ENCODE measurements around the gene C22orf15.

C22orf15 gene

DNA sequence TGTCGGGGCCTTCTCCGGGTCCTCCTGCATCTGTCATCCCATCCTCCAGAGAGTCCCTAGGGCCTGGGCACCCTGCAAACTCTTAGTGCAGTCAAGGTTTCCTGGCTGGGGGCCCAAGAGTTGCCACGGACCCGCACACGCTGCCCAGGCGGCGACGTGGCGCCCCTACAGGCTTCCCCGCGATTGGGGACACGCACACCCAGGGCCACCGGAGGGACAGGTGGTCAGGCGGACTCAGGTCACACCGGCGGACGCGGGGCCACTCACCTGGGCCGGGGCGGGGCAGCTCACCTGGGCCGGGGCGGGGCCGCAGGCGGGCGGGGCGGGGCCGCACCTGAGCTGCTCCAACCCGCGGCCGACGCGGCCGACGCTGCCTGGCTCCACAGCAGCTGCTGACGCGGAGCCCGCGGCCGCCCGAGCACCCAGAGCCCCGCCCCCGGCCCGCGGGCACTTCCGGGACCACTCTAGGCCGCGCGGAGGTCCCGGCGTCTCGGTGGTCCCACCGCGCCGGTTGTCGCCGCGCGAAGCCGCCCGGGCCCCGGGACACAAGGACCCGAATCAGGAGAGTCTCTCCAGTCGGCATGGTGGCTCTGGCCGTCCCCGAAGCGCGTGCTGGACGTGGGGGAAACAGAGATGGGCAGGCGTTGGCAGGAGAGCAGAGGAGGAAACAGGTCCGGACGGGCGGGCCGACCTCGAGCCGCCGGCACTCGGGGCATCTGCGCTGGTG lies 11.9 kb upstream of the C22orf15 start, which contains the start of gene ZNF70:
Gene ZNF70 (minus strand): TSS at position 399 of the 727 bp plus-strand sequence. CDS start 5,972 bp downstream, outside the sequence.
- peak; percentile 59 to 76 (median 60) for DNase-seq (ENCODE audit: low read depth in 3 of 3)

DNA sequence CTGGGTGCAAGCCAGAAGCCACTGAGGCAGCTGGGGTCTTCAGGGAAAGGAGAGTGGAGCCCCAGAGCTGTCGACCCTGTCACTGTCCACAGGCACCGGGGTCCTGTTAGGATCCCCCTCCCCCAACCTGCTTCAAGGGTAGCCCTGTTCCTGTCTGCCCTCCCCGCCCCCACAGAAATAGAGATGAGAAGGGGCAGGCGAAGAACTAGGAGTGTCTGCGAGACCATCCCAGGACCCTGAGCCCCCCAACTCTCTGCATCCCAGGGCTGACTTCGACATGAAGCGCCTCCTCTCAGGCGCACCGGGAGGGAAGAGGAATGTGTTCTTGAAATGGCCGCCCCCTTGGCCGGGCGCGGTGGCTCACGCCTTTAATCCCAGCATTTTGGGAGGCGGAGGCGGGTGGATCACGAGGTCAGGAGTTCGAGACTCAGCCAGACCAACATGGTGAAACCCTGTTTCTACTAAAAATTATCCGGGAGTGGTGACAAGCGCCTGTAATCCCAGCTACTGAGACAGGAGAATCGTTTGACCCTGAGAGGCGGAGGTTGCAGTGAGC lies 11.3 kb upstream of the C22orf15 start:
- no peak for DNase-seq (ENCODE audit: low read depth in 3 of 3)

DNA sequence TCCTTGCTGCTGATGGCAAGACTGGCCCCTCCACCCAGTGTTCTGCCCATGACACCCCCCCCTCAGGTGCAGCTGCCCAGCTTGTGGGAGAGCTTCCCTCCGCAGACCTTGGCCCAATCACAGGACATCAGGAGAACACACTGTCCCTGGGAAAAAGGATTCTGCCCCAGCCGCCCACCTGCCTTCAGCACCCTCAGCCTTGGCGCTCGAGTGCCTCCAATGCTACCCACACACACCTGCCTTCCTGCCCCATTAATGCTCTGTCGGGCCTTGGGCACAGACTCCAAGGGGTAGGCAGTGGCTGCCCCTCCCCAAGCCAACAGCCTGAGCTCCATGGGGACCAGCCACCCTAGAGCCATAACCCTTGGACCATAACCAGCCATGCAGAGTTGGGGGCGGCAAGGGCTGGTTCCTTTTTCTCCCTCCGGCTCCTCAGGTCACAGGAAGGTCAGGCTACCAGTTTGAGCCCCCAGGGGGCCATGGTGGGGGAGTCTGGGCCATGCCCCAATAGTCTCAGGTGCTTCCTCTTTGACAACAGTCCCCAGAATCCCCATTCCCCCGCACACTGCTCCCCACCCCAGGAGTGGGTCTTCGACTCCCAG lies 10.6 kb upstream of the C22orf15 start:
- DNase-seq (ENCODE audit: low read depth in 3 of 3), result no peak

DNA sequence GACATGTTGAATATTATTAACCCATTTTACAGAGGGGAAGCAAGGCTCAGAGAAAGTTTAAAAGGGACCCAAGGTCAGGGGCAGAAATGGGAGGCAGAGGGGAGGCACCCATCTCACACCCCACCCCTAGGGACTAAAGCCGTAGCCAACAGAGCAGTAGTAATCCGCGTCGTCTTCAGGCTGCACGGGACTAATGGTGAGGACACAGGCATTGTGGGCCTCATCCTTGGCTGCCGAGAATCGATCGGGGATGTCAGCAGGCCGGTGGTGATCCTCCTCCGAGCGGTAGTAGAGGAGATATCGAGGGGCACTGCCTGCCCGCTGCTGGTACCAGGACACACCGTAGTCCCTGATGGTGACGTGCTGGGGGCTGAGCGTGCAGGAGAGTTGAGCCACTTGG lies 10.0 kb upstream of the C22orf15 start:
- DNase-seq (ENCODE audit: low read depth in 3 of 3), result no peak

DNA sequence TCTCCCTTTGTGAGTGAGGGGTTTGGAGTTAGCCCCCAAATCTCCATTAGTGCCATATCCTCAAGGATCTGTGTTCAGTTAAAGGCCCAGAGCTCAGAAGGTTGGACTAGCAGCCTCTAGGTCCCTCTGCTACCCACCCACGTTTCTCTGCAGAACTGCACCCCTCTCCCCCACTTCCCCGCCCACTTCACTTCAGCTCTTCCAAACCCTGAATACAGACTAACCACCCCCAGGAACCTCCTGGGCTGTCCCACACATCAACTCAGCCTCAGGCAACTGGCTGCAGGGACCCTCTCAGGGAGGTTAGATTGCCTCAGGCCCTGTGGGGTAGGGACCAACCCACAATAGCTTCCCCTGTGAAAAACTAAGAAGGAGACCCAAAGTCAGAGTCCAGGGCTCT lies 9.4 kb upstream of the C22orf15 start:
- no peak for DNase-seq (ENCODE audit: low read depth in 3 of 3)

DNA sequence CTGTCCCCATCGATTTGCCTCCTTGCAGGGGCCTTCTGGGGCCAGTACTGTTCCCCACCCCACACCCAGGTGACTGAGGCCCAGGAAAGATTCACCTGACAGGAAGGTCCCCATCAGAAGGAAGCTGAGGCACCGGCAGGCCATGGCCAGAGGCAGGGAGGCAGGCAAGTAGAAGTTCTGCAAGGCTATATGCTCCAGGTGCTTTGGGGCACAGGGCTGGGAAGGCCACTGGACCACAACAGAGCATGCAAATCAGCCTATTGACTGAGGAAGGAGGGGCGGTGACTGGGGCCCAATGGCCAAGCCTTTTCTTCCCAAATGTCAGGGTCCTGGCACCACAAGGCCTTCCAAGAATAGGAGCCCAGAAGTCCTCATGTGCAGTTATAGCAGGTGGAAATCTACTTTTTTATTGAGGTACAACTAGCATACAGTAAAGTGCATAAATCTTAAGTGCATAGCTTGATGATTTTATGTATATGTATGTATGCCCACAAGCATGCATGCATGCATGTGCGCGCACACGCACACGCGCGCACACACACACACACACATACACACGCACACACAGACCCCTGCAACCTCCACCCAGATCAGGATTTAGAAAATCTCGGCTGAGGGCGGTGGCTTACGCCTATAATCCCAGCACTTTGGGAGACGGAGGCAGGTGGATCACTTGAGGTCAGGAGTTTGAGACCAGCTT lies 8.4 kb upstream of the C22orf15 start, which contains the start of gene VPREB3:
Gene VPREB3 (minus strand): TSS at position 206 of the 700 bp plus-strand sequence. CDS start 62 bp downstream, at position 144.
- no peak for DNase-seq (ENCODE audit: low read depth in 3 of 3)

DNA sequence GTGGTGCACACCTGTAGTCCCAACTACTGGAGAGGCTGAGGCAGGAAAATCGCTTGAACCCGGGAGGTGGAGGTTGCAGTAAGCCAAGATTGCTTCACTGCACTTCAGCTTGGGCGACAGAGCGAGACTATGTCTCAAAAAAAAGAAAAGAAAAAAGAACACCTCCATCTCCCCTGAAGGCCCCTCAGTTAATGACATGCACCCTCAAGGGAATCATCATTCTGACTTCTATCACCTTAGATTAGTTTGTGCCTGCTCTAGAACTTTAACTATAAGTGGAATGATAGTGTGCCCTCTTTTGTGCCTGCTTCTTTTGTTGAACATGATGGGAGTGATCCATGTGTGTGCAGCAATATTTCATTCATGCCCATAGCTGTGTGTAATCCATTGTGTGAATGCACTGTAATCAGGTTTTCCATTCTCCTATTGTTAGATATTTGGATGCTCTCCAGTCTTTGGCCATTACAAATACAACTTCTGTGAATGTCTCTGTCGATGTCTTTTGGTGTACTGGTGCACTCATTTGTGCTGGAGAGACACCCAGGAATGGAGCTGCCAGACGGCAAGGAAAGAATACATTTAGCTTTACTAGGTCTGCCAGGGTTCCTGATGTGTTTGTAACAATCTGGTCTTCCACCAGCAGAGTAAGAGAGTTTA lies 7.7 kb upstream of the C22orf15 start:
- DNase-seq (ENCODE audit: low read depth in 3 of 3), result no peak

DNA sequence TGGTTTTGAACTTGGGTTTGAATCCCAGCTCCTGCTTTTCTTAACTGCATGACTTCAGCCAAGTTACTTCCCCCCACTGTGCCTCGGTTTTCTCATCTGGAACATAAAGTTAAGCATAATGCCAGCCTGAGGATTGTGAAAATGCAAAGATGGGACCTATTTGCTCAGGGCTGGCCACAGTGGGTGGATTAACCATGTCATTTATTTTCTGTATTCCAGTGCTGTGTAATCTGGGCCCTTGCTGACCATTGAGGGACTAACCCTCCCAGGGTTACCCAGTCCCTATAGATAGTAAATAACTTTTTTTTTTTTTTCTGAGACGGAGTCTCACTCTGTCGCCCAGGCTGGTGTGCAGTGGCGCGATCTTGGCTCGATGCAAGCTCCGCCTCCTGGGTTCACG lies 7.1 kb upstream of the C22orf15 start:
- no peak for DNase-seq (ENCODE audit: low read depth in 3 of 3)

DNA sequence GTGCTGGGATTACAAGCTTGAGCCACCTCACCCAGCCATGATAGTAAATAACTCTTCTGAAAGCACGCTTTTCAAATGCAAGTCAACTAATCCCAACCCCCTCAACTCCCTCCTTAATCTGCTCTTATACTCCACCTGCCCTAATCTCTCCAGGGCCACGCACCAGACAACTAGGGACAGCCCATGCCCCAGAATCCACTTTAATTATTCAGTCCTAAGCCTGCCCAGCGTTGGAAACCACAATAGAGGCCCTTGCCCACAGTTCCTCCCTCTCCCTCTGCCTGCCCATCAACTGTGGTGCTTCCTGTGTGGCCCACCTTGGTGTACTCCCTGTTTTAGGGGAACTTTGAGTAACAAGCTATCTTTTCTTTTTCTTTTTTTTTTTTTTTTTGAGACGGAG lies 5.9 kb upstream of the C22orf15 start:
- no peak for DNase-seq (ENCODE audit: low read depth in 3 of 3)

DNA sequence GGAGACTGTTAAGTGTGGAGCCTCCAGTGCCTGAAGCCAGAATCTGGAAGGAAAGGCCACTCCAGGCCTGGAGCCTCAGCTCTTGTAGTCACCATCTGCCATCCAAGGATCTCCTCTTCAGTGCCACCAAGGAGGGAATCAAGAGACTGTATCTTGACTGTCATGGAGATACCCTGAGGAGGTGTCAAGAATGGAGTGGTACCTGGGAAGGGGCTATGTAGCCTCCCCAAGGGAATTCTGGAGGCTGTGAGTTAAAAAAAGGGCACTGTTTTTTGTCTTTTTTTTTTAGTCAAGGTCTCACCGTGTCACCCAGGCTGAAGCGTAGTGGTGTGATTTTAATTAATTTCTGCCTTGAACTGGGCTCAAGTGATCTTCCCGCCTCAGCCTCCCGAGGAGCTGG lies 3.2 kb upstream of the C22orf15 start:
- DNase-seq (ENCODE audit: low read depth in 3 of 3), result no peak

DNA sequence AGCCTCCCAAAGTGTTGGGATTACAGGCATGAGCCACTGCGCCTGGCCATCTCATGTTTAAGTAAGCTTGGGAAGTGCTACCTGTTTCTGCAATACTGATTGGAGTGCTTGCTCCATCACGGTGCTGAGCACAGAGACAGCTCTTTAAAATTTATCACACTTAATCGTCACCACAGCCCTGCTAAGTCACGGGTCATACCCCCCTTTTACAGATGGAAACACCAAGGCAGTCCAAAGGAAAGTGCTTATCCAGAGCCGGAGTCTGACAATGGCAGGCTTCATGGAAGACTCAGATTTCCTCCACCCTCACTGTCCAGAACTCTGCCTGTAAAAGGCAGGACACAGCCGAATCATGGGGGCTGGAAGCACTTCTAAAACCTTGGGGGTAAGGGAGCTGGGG lies 2.7 kb upstream of the C22orf15 start:
- DNase-seq (ENCODE audit: low read depth in 3 of 3), result no peak

DNA sequence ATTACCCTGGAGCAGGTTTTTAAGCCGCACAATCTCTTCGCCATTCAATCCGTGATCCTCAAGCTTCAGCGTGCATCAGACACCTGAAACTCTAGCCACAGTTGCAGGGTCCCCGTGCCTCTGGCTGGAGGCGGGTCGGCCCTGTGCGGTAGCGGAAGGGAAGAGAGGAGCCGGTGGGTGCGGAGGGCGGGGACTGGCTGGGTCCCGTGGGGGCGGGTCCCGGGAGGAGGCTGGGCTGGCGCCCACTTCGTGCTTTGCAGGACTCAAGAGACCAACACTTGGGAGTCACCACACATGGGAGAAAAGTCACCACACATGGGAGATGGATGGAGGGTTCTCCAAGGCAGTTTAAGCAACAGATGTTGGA lies 772 bp downstream of the C22orf15 start:
- peak in 1 of 3 donors; percentile 54 for DNase-seq (ENCODE audit: low read depth in 3 of 3)

DNA sequence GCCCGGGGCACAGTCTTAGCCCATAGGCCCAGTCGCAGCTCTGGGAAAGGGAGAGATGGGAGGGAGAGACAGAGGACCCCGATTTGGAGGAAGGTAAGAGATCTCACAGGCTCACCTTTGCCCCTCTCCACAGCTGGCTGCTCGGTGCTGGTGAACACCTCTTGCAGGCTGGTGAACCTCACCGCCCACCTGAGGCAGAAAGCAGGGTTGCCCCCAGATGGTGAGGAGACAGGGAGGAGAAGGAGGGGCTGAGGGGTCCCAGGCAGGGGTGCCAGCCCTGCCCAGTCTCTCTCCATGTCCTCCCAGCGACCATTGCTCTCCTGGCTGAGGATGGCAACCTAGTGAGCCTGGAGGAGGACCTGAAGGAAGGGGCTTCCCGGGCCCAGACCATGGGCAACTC lies 1.2 kb downstream of the C22orf15 start:
- no peak for DNase-seq (ENCODE audit: low read depth in 3 of 3)

DNA sequence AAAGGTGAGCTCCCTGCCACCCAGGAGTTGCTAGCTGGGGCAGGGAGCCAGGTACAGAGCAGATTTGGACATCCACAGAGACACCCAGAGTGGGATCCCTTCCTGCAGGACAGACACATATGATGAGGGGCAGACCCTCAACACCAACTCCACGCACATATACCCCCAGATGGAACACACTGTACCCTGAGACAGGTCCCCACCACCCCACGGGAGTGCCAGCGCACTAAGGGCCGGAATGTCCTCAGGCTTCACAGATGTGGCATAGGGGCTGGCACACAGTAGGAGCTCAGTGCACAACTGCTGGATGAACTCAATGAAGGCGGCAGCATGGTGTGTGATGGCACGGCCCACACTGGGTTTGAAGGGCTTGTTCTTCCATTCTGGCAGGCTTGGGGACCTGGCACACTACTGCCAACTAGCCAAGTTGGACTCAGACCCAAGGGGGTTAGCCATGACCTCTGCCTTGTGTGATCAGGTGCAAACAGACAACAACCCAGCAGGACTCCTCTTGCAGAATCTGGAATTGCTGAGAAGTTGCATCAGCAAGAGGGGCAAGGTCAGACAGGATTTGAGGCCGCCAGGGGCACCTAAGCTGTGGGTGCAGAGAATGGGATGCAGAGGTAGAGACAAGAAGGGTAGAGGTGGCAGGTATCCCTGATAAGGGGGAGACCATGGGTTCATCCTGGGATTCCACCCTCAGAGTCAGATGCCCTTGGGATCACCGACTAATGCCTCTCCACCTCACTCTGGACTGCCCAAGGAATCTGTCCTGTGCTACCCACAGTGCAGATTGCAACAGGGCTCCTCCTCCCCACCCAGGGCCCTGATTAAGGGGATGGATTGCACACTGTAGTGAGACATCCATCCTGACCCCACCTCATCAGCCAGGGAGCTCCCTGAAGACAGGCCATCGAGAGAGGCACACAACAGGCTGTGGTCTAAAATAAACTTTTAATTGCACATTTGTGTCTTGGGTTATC lies 2.4 kb downstream of the C22orf15 start:
- DNase-seq (ENCODE audit: low read depth in 3 of 3), result no peak

DNA sequence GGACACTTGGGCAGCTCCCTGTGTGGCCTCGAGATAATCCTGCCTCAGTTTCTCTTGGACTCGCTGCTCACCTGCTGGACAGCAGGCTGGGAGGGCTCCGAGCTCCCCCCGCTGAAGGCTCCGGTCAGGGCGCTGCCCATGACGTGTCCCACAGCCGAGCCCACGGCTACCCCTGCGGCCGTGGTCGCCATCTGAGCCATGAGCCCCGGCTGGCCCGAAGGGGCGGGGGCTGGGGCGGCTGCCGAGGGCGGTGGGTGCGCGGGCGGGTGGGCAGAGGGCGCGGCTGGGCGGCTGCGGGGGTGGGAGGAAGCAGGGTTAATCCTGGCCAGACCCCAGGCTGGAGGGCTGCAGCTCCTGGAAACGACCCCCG lies 4.5 kb downstream of the C22orf15 start:
- no peak for DNase-seq (ENCODE audit: low read depth in 3 of 3)

DNA sequence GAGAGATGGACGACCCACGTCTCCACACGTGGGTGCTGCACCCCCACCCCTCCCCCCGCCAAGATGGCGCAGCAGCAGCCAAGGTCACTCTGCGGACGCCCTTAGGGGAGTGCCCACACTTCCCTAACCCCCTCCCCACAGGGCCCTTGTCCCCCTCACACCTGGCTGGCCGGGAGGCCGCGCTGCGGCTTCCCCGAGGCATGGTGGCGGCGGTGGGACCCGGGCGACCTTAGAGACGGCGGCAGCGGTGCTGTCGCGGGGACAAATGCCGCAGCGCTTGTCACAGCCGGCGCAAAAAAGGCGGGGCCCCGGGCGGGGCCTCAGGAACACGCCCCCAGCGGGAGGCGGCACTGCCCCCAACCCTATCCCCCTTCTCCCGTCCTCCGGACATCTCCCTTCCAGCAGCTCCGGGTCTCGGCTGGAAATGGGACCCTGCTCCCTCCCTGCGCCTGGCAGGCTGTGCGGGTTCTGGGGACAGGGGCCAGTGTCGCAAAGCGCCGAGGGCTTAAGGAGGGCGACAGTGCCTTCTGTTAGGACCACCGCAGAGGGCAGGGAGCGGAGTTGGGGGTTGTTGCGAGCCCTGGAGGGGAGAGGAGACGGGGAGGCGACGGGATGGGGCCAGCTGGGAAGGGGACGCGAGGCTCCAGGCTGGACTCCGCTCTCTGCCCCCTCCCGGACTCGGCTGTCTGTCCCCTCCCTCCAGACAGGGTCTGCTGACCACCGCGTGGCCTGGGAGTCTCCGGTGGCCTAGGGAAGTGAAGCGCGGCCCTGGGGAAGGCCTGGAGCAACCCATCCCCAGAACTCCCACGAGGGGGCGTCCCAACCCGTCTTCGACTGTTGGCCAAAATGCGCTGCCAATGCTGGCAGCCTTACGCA lies 5.1 kb downstream of the C22orf15 start, which contains the start of gene CHCHD10:
Gene CHCHD10 (minus strand): TSS at position 300 of the 876 bp plus-strand sequence. CDS start 98 bp downstream, at position 202.
- peak; percentile 56 to 76 (median 58) for DNase-seq (ENCODE audit: low read depth in 3 of 3)

DNA sequence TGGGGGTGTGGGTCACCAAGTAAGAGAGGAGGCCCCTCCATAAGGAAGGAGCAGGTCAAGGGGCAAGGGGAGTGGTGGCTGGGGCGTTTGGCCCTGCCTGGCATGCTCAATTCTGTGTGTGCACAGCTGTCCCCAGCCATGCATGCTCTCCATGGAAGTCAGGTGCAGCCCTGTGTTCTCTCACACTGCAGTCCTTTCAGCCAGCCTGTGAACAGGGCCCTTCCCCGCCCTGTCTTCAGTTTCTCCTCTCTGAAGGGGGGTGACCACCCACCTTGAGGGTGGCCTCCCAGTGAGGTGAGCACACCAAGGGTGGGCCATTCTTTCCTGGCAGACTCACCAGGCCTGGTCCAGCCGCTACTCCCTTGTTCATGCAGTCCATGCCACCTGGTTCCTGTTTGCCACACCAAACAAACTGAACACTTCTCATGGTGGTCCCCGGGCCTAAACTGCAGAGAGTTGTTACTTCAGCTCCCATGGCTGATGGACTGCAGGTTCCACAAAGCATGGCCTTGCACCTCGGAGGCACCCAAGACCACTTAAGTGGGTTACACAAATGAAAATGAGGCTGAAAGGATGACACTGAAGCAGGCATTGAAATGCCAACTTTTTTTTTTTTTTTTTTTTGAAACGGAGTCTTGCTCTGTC lies 6.7 kb downstream of the C22orf15 start:
- DNase-seq (ENCODE audit: low read depth in 3 of 3), result no peak

DNA sequence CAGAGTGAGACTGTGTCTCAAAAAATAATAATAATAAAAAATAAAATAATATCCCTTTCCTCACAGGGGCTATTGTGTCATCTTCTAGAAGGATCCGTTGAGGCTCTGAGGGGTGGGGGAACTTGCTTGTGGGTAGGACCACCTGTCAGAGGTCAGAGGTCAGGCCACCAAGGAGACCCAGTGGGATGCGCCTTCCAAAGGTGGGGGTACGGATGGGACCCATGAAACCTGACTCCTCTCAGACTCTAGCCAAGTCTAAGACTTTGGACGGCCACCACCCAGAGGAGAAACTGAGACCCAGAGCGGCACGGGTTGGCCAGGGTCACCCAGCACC lies 9.5 kb downstream of the C22orf15 start:
- no peak for DNase-seq (ENCODE audit: low read depth in 3 of 3)
